HG03571 (cell line): ENCODE results near the gene MAGEA6.
"Not testable (repeated sequence)": the region's sequence is repeated elsewhere in the genome, so short reads cannot be mapped to it uniquely, and the experiment has no call there.

Experiments
- ATAC-seq: cut with Tn5 transposase; IDR thresholded peaks from one replicate; pipeline ENCODE4 v1.9.1; 2021; ENCODE audit not compliant: unreplicated experiment

Gene MAGEA6

DNA sequence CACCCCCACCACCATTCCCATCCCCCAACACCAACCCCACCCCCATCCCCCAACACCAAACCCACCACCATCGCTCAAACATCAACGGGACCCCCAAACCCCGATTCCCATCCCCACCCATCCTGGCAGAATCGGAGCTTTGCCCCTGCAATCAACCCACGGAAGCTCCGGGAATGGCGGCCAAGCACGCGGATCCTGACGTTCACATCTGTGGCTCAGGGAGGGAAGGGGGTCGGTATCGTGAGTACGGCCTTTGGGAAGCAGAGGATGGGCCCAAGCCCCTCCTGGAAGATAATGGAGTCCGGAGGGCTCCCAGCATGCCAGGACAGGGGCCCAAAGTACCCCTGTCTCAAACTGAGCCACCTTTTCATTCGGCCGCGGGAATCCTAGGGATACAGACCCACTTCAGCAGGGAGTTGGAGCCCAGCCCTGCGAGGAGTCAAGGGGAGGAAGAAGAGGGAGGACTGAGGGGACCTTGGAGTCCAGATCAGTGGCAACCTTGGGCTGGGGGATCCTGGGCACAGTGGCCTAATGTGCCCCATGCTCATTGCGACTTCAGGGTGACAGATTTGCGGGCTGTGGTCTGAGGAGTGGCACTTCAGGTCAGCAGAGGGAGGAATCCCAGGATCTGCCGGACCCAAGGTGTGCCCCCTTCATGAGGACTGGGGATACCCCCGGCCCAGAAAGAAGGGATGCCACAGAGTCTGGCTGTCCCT, 35.2 kb downstream of the MAGEA6 start:
- ATAC-seq: not testable (repeated sequence)

DNA sequence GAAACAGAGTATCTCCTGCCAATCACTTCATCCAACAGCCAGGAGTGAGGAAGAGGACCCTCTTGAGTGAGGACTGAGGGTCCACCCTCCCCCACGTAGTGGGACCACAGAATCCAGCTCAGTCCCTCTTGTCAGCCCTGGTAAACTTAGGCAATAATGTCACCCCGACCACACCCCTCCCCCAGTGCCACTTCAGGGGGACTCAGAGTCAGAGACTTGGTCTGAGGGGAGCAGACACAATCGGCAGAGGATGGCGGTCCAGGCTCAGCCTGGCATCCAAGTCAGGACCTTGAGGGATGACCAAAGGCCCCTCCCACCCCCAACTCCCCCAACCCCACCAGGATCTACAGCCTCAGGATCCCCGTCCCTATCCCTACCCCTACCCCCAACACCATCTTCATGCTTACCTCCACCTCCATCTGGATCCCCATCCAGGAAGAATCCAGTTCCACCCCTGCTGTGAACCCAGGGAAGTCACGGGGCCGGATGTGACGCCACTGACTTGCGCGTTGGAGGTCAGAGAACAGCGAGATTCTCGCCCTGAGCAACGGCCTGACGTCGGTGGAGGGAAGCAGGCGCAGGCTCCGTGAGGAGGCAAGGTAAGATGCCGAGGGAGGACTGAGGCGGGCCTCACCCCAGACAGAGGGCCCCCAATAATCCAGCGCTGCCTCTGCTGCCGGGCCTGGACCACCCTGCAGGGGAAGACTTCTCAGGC, 36.1 kb downstream of the MAGEA6 start, which contains the start of the genes CSAG1 and MAGEA12:
Gene CSAG1 (minus strand): TSS at position 461 of the 715 bp plus-strand sequence. CDS start 1,261 bp downstream, outside the sequence.
Gene MAGEA12 (plus strand): TSS at position 497 of the 715 bp plus-strand sequence. CDS start 2,405 bp downstream, outside the sequence.
- ATAC-seq: no peak

DNA sequence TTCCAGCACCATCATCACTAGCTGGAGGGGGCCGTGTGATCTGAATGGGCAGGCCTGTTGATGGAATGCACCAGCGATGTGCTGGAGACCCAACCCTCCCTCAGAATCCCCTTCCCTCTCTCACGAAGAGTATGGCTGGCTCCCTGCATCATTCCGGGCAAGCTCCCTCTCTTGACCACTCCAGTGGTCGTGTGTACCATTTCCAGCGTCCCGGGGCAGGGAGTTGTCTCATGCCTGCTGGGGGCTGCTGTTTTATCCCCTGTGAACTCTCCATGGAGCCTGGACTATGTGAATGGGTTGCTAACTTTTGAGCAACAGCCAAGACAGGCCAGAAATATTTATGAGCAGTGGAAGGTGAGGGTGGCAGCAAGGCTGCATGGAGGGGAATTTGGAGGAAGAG, 44.1 kb downstream of the MAGEA6 start:
- ATAC-seq: no peak
